Endothelial cell of umbilical vein (primary cell): ENCODE results near the gene ZNRD2. TPM values are rescaled to one million over a fixed set of nuclear protein-coding genes. Genes with fewer than 3 reads are reported as not detected.

Source experiments
- BruUV-seq: library from RNA; stranded (reverse); fragments of 400-500 nt; replicated peaks from 2 replicates; lab custom pipeline; 2021; lab: Mats Ljungman, UMichigan
- CTCF ChIA-PET: fragments of 300-600, 350-600 bp; sonication (Branson Sonifier 250); formaldehyde crosslinking; loops from one replicate; lab custom pipeline; 2021; ENCODE audit warnings: antibody characterized with exemption, inconsistent platforms; lab: Charles Lee
- POLR2A ChIA-PET: fragments of 300-600, 350-600 bp; sonication (Branson Sonifier 250); formaldehyde crosslinking; loops from one replicate; lab custom pipeline; 2021; ENCODE audit warnings: antibody characterized with exemption, inconsistent platforms; lab: Charles Lee
- DNase-seq: peaks from one replicate; pipeline ENCODE4 v3.0.0-alpha.2; 2011; ENCODE audit warnings: low read depth, low spot score
- FAIRE-seq: peaks from 2 replicates; lab custom pipeline; 2011; peaks lifted over from hg19 to GRCh38; lab: Jason Lieb, UNC
- H2AFZ ChIP-seq: 2 replicates; pipeline ENCODE4 v1.6.0; 2012; ENCODE audit warnings: low read depth, low read length, control low read depth, inconsistent platforms
- H3K27ac ChIP-seq: 2 replicates; pipeline ENCODE4 v1.5.1; 2011; ENCODE audit warnings: low read depth, mild to moderate bottlenecking, control low read depth, low read length, moderate library complexity; ENCODE audit not compliant: insufficient read depth
- H3K27me3 ChIP-seq, 2 experiments: 2 replicates each; pipeline versions ENCODE4 v1.6.0 to v1.6.1; 2011; ENCODE audit warnings: low read length in 2 of 2, mixed read lengths in 1 of 2; ENCODE audit not compliant: control insufficient read depth in 2 of 2, insufficient read depth in 2 of 2
- H3K36me3 ChIP-seq, 2 experiments: 2 replicates in 1 of 2; 3 replicates in 1 of 2; pipeline ENCODE4 v1.5.1; 2011; ENCODE audit warnings: low read length in 2 of 2, mild to moderate bottlenecking in 1 of 2, moderate library complexity in 1 of 2; ENCODE audit not compliant: control insufficient read depth in 2 of 2, insufficient read depth in 2 of 2; ENCODE audit errors: extremely low read depth in 1 of 2
- H3K4me1 ChIP-seq: 3 replicates; pipeline ENCODE4 v1.5.1; 2011; ENCODE audit warnings: mild to moderate bottlenecking, low read length; ENCODE audit not compliant: control insufficient read depth, insufficient read depth; ENCODE audit errors: extremely low read depth
- H3K4me2 ChIP-seq: 2 replicates; pipeline ENCODE4 v1.6.1; 2011; ENCODE audit warnings: low read length, control low read depth, mixed read lengths; ENCODE audit not compliant: insufficient read depth
- H3K4me3 ChIP-seq, 3 experiments: fragments of 200-600 bp in 1 of 3; sonication (generic), shearing (Covaris generic) in 1 of 3; replicated peaks in 1 of 3; 2 replicates each; pipeline ENCODE4 v1.5.1; 2011 to 2016; ENCODE audit warnings: control low read depth in 3 of 3, low read length in 3 of 3, mild to moderate bottlenecking in 2 of 3, inconsistent platforms in 1 of 3, low read depth in 1 of 3, moderate library complexity in 1 of 3; ENCODE audit not compliant: insufficient read depth in 1 of 3
- H3K79me2 ChIP-seq: 2 replicates; pipeline ENCODE4 v1.6.0; 2012; ENCODE audit warnings: low read length, inconsistent platforms; ENCODE audit not compliant: control insufficient read depth, insufficient read depth
- H3K9ac ChIP-seq: replicated peaks from 2 replicates; pipeline ENCODE3; 2011; ENCODE audit warnings: low read length, control low read depth; ENCODE audit not compliant: insufficient read depth; ENCODE audit errors: extremely low read depth
- H3K9me1 ChIP-seq: replicated peaks from 3 replicates; pipeline ENCODE4 v1.6.0; 2011; ENCODE audit warnings: mild to moderate bottlenecking, low read length; ENCODE audit not compliant: control insufficient read depth, insufficient read depth; ENCODE audit errors: extremely low read depth
- H3K9me3 ChIP-seq: replicated peaks from 2 replicates; pipeline ENCODE4 v1.5.1; 2012; ENCODE audit warnings: low read length, inconsistent platforms; ENCODE audit not compliant: control insufficient read depth, insufficient read depth
- H4K20me1 ChIP-seq: replicated peaks from 2 replicates; pipeline ENCODE3; 2011; ENCODE audit warnings: mild to moderate bottlenecking, low read length; ENCODE audit not compliant: control insufficient read depth, insufficient read depth; ENCODE audit errors: extremely low read depth
- EZH2 ChIP-seq: IDR thresholded peaks from 2 replicates; pipeline ENCODE4 v1.6.1; 2012; ENCODE audit warnings: borderline replicate concordance, low read depth, mild to moderate bottlenecking, moderate library complexity, low read length, inconsistent platforms; ENCODE audit not compliant: severe bottlenecking
- FOS ChIP-seq: IDR thresholded peaks from 2 replicates; pipeline ENCODE4 v1.6.1; 2011; ENCODE audit warnings: mild to moderate bottlenecking, low read length, moderate library complexity, borderline replicate concordance; ENCODE audit not compliant: insufficient read depth
- GATA2 ChIP-seq: IDR thresholded peaks from 2 replicates; pipeline ENCODE4 v1.7.0; 2011; ENCODE audit warnings: low read depth, mild to moderate bottlenecking, moderate library complexity, mixed read lengths, low read length; ENCODE audit not compliant: insufficient read length, insufficient read depth
- JUN ChIP-seq: IDR thresholded peaks from 2 replicates; pipeline ENCODE4 v1.6.1; 2011; ENCODE audit warnings: borderline replicate concordance, low read depth; ENCODE audit not compliant: insufficient read length, insufficient read depth
- MYC ChIP-seq: IDR thresholded peaks from one replicate; pipeline ENCODE4 v1.6.1; 2011; ENCODE audit warnings: mild to moderate bottlenecking, low read depth, low read length
- POLR2A ChIP-seq: IDR thresholded peaks from 2 replicates; pipeline ENCODE4 v1.6.1; 2012; ENCODE audit warnings: low read depth, mild to moderate bottlenecking, control low read depth, low read length
- POLR2AphosphoS5 ChIP-seq: IDR thresholded peaks from 2 replicates; pipeline ENCODE4 v1.6.1; 2012; ENCODE audit warnings: low read depth, mild to moderate bottlenecking, control low read depth, low read length, moderate library complexity; ENCODE audit not compliant: insufficient read depth
- dilution Hi-C: fragments of 300-500 bp; cut with MboI; formaldehyde crosslinking; loops from one replicate; pipeline ENCODE4 v1.15.0; 2019; ENCODE audit warnings: low sequenced_read_pairs; ENCODE audit not compliant: extremely low pct_ligation_motif_present
- intact Hi-C: fragments of 100-400 bp; cut with micrococcal nuclease; formaldehyde crosslinking; loops from one replicate; pipeline ENCODE4 v1.10.0; 2022
- polyA plus RNA-seq, 4 experiments: library from polyadenylated mRNA; depleted of rRNA in 3 of 4; stranded (reverse) in 3 of 4; unstranded in 1 of 4; fragments of >200 nt; gene quantifications; 2 replicates each; pipeline versions ENCODE4 v1.2.1 to v1.2.3, GENCODE V29; 2011 to 2012; ENCODE audit warnings: missing spikeins in 1 of 4
- total RNA-seq: library from RNA; stranded (reverse); gene quantifications from 2 replicates; pipeline ENCODE4 v1.2.3, GENCODE V29; 2021
- TF ChIP-seq, protein P1 (sequence below): IDR thresholded peaks from 2 replicates; pipeline ENCODE4 v1.6.1; 2011; ENCODE audit not compliant: insufficient read depth, insufficient read length
- TF ChIP-seq, protein P2 (sequence below), 2 donors: IDR thresholded peaks; 1 replicate in 1 of 2; 2 replicates in 1 of 2; pipeline ENCODE4 v1.5.1; 2011; ENCODE audit warnings: low read length in 2 of 2, mild to moderate bottlenecking in 2 of 2, moderate library complexity in 2 of 2, control low read depth in 1 of 2, inconsistent platforms in 1 of 2, low read depth in 1 of 2; ENCODE audit not compliant: insufficient read depth in 1 of 2; ENCODE audit errors: extremely low read depth in 1 of 2

The ZNRD2 gene
- total and polyA plus RNA-seq, 2 donors (not counting 3 experiments of a cell fraction or from before 2014, with no cell fraction given), result 40.8 to 96.7 TPM

DNA sequence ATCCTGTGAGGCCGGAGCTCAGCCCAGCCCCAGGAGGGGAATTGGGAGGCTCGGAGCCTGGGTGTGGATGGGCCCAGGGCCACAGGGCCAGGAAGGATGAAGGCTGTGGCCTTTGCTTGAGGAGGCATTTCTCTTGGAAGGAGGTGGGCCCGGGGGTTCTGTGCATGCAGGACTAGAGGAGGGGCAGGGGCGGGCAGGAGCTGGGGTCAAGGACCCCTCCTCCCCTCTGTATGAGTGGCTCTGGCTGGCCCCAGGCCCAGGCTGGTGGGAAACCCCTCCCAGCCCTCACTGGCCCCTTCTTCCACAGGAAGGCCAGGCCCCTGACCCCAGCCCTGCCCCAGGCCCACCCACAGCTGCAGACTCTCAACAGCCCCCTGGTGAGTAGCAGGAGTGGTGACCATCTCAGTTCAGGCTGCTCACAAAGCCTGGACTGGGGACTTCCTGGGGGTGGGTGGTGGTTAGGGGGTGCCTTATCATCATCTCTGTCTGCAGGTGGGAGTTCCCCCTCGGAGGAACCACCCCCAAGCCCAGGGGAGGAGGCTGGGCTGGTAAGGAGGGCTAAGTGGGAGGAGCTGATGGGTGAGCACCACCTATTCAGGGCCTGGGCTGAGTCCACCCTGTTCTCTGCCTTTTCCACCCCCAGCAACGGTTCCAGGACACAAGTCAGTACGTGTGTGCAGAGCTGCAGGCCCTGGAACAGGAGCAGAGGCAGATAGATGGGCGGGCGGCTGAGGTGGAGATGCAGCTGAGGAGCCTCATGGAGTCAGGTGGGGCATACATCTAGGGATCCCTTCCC lies 19.4 kb downstream of the ZNRD2 start:
- Histone ChIP-seq H3K27ac (no peak overlapping the region), H3K27me3 (no peaks in the 10 kb centered on the region), H3K9me3 (no peaks in the 10 kb centered on the region), H3K4me1 (peaks cover 7% of the 10 kb centered on the region), H3K36me3 (no peaks in the 10 kb centered on the region), H3K4me3 (no peak overlapping the region), H4K20me1 (no peaks in the 10 kb centered on the region), H3K9ac (no peak overlapping the region), H3K79me2 (no peaks in the 10 kb centered on the region), H2AFZ (no peak overlapping the region), H3K9me1 (no peaks in the 10 kb centered on the region), H3K4me2 (no peak overlapping the region)
- no peak for TF ChIP-seq GATA2
- intact Hi-C loops (loop anchor here (5.0 kb wide), 1 partner anchor 222 kb away; no protein-coding TSS in a partner anchor), dilution Hi-C loops (no loop called here)
- DNase-seq (no peak), FAIRE-seq (no peak)
- POLR2A ChIA-PET, result no interaction called here
- CTCF ChIA-PET, result interaction anchor here (1.1 to 12.2 kb wide), 8 partner anchors 15 to 57 kb away, joined by 3 to 206 read pairs (median 8); partner anchors contain the start of genes EHBP1L1, FAM89B, PCNX3 and ZNRD2
- no TSS peak for BruUV-seq

DNA sequence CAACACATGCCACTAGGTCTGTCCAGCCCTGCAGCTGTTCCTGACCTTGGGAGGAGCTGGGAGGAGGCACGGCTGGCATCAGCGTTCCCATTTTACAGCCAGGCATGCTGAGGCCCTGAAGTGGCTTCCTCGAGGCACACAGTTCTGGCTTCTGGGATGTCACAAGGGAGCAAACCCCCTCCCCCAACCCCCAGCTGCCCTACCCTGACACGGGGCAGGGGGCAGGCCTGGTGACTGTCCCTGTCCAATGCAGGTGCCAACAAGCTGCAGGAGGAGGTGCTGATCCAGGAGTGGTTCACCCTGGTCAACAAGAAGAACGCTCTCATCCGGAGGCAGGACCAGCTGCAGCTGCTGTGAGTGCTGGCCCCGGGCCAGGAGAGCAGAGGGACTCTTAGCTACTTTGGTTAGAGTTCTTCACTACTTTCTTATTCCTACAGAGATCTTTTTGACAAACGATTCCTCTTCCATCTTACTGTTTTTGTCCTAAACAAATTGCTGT lies 20.0 kb downstream of the ZNRD2 start:
- no peaks in the 10 kb centered on the region for H3K27me3 ChIP-seq
- no TSS peak for BruUV-seq
- dilution Hi-C loops, result no loop called here
- H4K20me1 ChIP-seq, result no peaks in the 10 kb centered on the region
- no peaks in the 10 kb centered on the region for H3K79me2 ChIP-seq
- TF ChIP-seq MYC, result no peak
- TF ChIP-seq FOS, result no peak
- TF ChIP-seq, protein P1, sequence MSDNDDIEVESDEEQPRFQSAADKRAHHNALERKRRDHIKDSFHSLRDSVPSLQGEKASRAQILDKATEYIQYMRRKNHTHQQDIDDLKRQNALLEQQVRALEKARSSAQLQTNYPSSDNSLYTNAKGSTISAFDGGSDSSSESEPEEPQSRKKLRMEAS, result no peak
- TF ChIP-seq GATA2, result no peak
- no peak for TF ChIP-seq POLR2AphosphoS5
- TF ChIP-seq JUN, result no peak
- TF ChIP-seq, protein P2, sequence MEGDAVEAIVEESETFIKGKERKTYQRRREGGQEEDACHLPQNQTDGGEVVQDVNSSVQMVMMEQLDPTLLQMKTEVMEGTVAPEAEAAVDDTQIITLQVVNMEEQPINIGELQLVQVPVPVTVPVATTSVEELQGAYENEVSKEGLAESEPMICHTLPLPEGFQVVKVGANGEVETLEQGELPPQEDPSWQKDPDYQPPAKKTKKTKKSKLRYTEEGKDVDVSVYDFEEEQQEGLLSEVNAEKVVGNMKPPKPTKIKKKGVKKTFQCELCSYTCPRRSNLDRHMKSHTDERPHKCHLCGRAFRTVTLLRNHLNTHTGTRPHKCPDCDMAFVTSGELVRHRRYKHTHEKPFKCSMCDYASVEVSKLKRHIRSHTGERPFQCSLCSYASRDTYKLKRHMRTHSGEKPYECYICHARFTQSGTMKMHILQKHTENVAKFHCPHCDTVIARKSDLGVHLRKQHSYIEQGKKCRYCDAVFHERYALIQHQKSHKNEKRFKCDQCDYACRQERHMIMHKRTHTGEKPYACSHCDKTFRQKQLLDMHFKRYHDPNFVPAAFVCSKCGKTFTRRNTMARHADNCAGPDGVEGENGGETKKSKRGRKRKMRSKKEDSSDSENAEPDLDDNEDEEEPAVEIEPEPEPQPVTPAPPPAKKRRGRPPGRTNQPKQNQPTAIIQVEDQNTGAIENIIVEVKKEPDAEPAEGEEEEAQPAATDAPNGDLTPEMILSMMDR (IDR thresholded peaks at IDR 0.05; ENCODE audit: extremely low read depth in 1 of 2, insufficient read depth in 1 of 2, low read depth in 1 of 2, low read length in 2 of 2), result no peak
- no peak for TF ChIP-seq POLR2A
- no peak for TF ChIP-seq EZH2
- no peak overlapping the region for H3K4me3 ChIP-seq
- no peaks in the 10 kb centered on the region for H3K9me1 ChIP-seq
- intact Hi-C loops, result loop anchor here (5.0 kb wide), 1 partner anchor 223 kb away; no protein-coding TSS in a partner anchor
- no peak overlapping the region for H2AFZ ChIP-seq
- ChIA-PET POLR2A (no interaction called here), CTCF (interaction anchor here (1.1 to 12.2 kb wide), 8 partner anchors 16 to 58 kb away, joined by 3 to 206 read pairs (median 4); partner anchors contain the start of genes EHBP1L1, FAM89B, PCNX3 and ZNRD2)
- FAIRE-seq, result no peak
- H3K4me1 ChIP-seq, result peaks cover 7% of the 10 kb centered on the region
- no peak for DNase-seq
- no peaks in the 10 kb centered on the region for H3K9me3 ChIP-seq
- no peak overlapping the region for H3K27ac ChIP-seq
- no peak overlapping the region for H3K4me2 ChIP-seq
- H3K36me3 ChIP-seq, result no peaks in the 10 kb centered on the region
- H3K9ac ChIP-seq, result no peak overlapping the region
